ENCODE data around the gene ACCS.

Gene ACCS

DNA sequence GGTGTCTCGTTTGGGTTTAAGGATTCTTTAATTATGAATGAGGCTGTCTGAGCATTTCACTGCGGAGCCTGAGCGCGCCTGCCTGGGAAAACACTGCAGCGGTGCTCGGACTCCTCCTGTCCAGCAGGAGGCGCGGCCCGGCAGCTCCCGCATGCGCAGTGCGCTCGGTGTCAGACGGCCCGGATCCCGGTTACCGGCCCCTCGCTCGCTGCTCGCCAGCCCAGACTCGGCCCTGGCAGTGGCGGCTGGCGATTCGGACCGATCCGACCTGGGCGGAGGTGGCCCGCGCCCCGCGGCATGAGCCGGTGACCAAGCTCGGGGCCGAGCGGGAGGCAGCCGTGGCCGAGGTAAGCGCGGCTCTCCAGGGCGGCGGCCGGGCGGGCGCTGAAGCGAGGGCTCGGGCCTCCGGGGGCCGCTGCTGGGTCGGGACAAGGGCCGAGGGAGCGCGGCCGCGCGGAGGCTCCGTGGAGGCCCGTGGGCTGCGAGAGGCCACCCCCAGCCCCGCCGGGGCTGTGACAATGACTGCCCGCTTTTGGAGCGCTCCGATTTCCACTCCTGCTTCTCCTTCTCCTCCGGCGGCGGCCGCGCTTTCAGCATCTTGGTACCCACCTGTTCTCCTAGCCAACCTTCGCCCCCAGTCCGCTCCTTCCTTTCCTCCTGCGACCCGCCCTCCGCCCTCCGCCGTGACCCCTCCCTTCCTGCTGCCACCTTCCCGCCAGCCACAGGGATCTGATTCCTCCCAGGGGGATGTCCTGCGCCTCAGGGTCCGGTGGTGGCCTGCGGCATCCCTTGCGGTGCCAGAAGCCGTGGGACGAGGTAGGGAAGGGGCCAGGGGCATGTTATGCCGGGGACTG lies 29.7 kb downstream of the ACCS start, which contains the start of gene EXT2:
Gene EXT2, plus strand, starts transcription at position 173 of the 854 bp plus-strand sequence. CDS start 12,035 bp downstream, outside the sequence.
- peak; percentile 60 for DNase-seq

DNA sequence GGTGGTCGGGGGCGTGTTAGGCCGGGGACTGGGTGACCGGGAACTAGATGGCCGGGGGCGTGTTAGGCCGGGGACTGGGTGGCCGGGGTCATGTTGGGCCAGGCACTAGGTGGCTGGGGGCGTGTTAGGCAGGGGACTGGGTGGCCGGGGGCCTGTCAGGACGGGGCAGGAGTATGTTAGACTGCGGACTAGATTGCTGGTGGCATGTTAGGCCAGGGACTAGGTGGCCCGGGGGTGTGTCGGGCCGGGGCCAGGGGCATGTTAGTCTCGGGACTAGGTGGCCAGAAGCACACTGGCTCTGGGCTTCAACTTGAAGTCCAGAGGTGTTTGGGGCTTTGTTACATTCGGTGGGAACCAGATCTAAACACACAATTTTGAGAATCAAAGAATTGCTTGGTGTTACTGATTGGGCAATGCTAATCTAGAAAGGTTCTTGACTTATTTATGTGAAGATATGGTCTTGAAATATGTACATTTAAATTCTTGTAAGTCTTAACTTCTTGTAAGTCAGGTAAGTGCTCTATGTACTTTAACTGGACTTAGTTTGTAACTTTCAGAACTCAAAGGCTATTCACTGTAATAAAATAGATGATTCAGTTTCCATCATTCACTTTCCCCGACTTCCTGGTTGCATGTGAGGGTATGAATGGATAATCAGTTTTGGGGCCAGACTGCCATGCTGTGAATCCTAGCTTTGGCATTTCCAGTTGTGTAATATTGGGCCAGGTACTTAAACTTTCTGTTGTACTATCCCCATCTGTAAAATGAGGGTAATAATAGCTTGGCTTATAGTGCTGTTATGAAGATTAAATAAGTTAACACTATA lies 30.5 kb downstream of the ACCS start:
- DNase-seq: no peak

DNA sequence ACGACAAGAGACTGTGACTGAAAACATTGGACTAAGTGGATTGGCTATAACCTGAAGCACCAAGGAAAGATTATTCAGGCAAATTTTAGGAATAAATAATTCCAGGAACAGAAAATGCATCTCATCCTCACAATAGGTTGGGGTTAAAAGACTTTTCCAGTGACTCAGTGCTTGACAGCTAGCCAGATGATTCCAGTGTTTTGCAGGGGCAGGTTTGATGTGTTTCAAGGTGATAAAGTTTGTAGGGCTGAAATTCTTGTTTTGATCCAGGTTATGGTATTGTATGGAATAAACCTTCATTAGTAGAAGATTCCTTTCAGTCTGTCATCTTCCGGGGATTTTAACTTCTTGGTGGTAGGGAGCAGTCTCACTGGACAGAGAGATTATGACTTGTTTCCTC lies 31.8 kb downstream of the ACCS start:
- DNase-seq: no peak

DNA sequence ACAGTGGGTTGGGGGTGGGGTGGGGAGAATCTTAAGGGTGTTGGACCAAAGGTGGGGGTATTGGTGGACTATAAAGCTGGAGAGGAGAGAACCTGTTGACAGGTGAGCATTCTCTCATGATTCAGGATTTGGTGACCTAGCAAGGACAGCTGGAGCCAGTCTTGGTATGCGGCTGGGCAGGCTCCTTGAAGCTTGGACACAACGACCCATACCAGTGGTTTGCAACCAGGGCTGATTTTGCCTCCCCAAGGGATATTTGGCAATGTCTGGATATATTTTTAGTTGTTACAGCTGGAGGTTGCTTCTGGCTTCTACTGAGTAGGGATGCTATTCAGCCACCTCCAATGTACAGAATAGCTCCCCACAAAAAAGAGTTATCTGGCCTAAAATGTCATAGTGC lies 35.0 kb downstream of the ACCS start:
- DNase-seq: no peak

DNA sequence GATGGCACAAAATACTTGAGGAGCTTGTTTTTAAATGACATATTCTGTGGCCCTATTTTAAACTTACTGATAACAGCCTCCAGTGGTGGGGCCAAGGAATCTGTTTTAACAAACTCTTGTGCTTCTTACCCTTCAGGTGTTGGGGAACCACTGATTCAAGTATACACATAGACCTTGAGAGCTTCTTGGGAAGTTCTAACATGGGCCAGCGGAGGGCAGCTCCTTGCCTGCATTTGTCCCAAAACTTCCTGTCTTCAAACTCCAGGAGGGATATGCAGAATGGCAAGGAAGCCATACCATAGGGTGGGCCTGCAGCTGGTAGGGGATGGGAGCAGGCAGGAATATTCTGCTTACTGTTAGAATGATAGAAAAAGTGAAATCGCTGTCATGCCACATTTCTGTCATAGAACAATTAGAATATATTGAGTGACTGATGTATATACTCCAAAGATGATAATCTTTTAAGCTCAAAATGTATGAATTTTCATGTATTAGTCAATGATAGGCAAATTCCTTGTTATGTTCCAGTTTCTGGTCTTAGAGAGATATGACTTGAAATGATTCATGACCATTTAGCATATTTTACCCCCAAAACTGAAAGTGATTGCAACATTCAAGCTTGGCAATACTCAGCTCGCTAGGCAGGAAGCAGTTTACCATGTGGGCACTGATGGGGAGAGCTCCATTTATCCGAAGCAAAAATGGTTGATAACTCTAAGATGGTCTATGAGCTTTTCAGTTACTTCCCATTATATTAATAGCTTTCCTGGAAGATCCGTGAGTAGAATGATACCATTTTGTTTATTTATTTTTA lies 38.6 kb downstream of the ACCS start:
- no peak for DNase-seq

GRCh38 chr11:44108260-44108659 lies 42.2 kb downstream of the ACCS start:
- DNase-seq: no peak

- no peak for DNase-seq
These were observed 44.2 kb downstream of the ACCS start for GRCh38 chr11:44110231-44110679.

GRCh38 chr11:44112091-44112821 lies 46.2 kb downstream of the ACCS start:
- no peak for DNase-seq

- DNase-seq: no peak
These were observed 46.9 kb downstream of the ACCS start for GRCh38 chr11:44113018-44113417.

DNA sequence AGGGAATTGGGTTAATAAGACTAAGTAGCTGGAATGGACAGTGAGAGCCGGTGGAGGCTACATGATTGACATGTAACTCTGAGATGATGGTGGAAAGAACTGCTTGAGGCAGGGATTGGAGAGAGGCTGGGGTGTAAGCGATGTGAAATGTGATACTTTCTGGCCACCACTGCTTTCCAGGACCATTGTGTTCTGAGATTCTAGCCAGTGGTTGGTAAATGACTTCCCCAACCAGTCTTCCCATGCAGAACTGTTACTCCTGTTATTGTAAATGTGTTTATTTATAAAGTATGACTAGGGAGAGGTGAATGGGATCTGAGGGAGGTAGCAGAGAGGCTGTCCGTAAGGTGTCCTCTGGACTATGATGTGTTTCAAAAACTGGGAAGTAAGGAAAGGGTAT lies 47.5 kb downstream of the ACCS start:
- DNase-seq: no peak

- no peak for DNase-seq
These were observed 50.3 kb downstream of the ACCS start for GRCh38 chr11:44116234-44116830.

- no peak for DNase-seq
These were observed 54.1 kb downstream of the ACCS start for GRCh38 chr11:44120169-44120568.

DNA sequence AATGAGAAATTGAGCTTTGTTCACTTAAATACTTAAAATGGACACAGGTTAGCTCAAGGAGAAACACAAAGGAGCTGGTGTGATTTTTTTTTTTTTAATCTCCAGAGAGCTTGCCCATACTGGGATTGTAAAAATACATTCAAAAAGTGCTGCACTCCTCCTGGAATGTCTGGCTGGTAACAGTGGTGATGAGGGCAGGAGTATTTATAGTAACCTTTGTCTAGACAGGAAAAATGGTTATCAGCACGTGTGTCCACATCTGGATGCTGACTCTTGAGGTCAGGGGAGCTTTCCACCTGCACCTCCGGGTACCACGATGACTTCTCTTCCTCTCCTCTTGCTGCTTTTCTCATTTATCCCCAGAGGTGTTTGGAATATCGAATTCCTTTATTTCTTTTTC lies 59.5 kb downstream of the ACCS start:
- no peak for DNase-seq

- no peak for DNase-seq
These were observed 60.2 kb downstream of the ACCS start for GRCh38 chr11:44126304-44126703.

GRCh38 chr11:44127130-44127529 lies 61.1 kb downstream of the ACCS start:
- no peak for DNase-seq

- no peak for DNase-seq
These were observed 62.7 kb downstream of the ACCS start for GRCh38 chr11:44128729-44129128.

DNA sequence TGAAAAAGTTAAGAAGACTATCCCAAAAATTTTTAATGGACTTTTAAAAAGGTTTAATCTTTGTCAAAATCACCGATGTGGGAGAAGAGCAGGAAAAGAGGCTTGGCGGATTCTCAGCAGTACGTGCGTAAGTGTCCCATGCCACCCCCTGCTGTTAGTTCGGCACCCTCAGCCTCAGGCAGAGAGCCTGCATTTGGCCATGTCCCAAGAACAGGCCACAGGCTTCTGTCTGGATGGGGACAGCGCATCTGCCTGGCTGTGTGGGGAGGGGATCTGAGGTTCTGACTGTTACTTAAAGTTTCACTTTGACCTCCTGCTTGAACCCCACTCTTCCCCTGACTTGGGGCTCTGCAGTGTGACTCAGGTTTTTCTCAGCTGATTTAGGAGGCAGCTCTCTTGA lies 64.7 kb downstream of the ACCS start:
- DNase-seq: no peak

- DNase-seq: no peak
These were observed 67.4 kb downstream of the ACCS start for GRCh38 chr11:44133335-44133946.

Data from SHP77 treated with DMSO at 0.1 percent for 48 hours (cell line).